MCF 10A (cell line): ENCODE data around the gene GPR37L1. TPM values are rescaled to one million over a fixed set of nuclear protein-coding genes. Genes with fewer than 3 reads are reported as not detected.
A peak's percentile ranks its signal among the peaks of the same experiment; 100 is the strongest.

Experiments
- BruUV-seq: library from RNA; stranded (reverse); fragments of 400-500 nt; replicated peaks from 2 replicates; lab custom pipeline; 2021; lab: Mats Ljungman, UMichigan
- CTCF ChIA-PET: fragments of 300-600 bp; sonication (Branson Sonifier 250); formaldehyde crosslinking; extraction: SDS; loops from one replicate; lab custom pipeline; 2021; ENCODE audit warnings: antibody characterized with exemption, inconsistent platforms; lab: Yijun Ruan, JAX
- POLR2A ChIA-PET: fragments of 300-600, 350-650 bp; sonication (Branson Sonifier 250); formaldehyde crosslinking; extraction: SDS; loops from one replicate; lab custom pipeline; 2020; ENCODE audit warnings: antibody characterized with exemption, inconsistent platforms; lab: Yijun Ruan, JAX
- DNase-seq: peaks from one replicate; pipeline ENCODE4 v3.0.0-alpha.2; 2018; ENCODE audit not compliant: unreplicated experiment
- H3K27ac Mint-ChIP-seq: one replicate; pipeline ENCODE4 v1.8.0; 2022; ENCODE audit warnings: mild to moderate bottlenecking, low read depth, mixed read lengths; ENCODE audit not compliant: unreplicated experiment
- H3K27me3 Mint-ChIP-seq: one replicate; pipeline ENCODE4 v1.8.0; 2022; ENCODE audit warnings: mixed read lengths; ENCODE audit not compliant: insufficient read depth, unreplicated experiment
- H3K36me3 Mint-ChIP-seq: one replicate; pipeline ENCODE4 v1.8.0; 2022; ENCODE audit warnings: mild to moderate bottlenecking, moderate library complexity, mixed read lengths; ENCODE audit not compliant: insufficient read depth, unreplicated experiment
- H3K4me1 Mint-ChIP-seq: one replicate; pipeline ENCODE4 v1.8.0; 2022; ENCODE audit warnings: mixed read lengths; ENCODE audit not compliant: insufficient read depth, unreplicated experiment
- H3K4me3 Mint-ChIP-seq: one replicate; pipeline ENCODE4 v1.8.0; 2022; ENCODE audit warnings: mild to moderate bottlenecking, moderate library complexity, mixed read lengths; ENCODE audit not compliant: unreplicated experiment
- H3K9me3 Mint-ChIP-seq: one replicate; pipeline ENCODE4 v1.8.0; 2022; ENCODE audit warnings: mixed read lengths; ENCODE audit not compliant: unreplicated experiment
- CTCF ChIP-seq: fragments of 200-600 bp; IDR thresholded peaks from one replicate; pipeline ENCODE4 v1.8.0; 2022; ENCODE audit warnings: antibody characterized with exemption, mild to moderate bottlenecking; ENCODE audit not compliant: unreplicated experiment
- intact Hi-C: fragments of 100-400 bp; cut with micrococcal nuclease; formaldehyde crosslinking; loops from 2 replicates; pipeline ENCODE4 v1.14.1; 2022
- total RNA-seq: library from RNA; stranded (reverse); gene quantifications from 2 replicates; pipeline ENCODE4 v1.2.3, GENCODE V29; 2022

The GPR37L1 gene
- total RNA-seq, 1 experiment from 2014 or later, result not detected

- intact Hi-C loops, result no loop called here
- no peaks in the 10 kb centered on the region for H3K9me3 Mint-ChIP-seq
- POLR2A ChIA-PET, result interaction anchor here (0.7 kb wide), 1 partner anchor 650 kb away, joined by 5 read pairs; no protein-coding TSS in a partner anchor
- H3K4me3 Mint-ChIP-seq, result no peak overlapping the region
- no peak for TF ChIP-seq CTCF
- CTCF ChIA-PET, result interaction anchor here (0.6 to 4.7 kb wide), 9 partner anchors 10 to 1595 kb away, joined by 3 to 44 read pairs (median 5); no protein-coding TSS in a partner anchor
- BruUV-seq, result no TSS peak
- no peak overlapping the region for H3K27ac Mint-ChIP-seq
- peaks cover 6% of the 10 kb centered on the region for H3K36me3 Mint-ChIP-seq
- no peak for DNase-seq
- peaks cover 11% of the 10 kb centered on the region for H3K27me3 Mint-ChIP-seq
- H3K4me1 Mint-ChIP-seq, result peaks cover 19% of the 10 kb centered on the region
Measured at GRCh38 chr1:202156590-202156989, 33.9 kb downstream of the GPR37L1 start.

- Mint-ChIP-seq H3K27me3 (peaks cover 11% of the 10 kb centered on the region), H3K4me3 (no peak overlapping the region), H3K4me1 (peaks cover 19% of the 10 kb centered on the region), H3K36me3 (peaks cover 6% of the 10 kb centered on the region), H3K27ac (no peak overlapping the region), H3K9me3 (no peaks in the 10 kb centered on the region)
- POLR2A ChIA-PET, result no interaction called here
- CTCF ChIA-PET, result interaction anchor here (1.7 kb wide), 1 partner anchor 22 kb away, joined by 6 read pairs; no protein-coding TSS in a partner anchor
- intact Hi-C loops, result no loop called here
- no TSS peak for BruUV-seq
- DNase-seq, result no peak
- TF ChIP-seq CTCF, result no peak
Measured at GRCh38 chr1:202157945-202158344, 35.2 kb downstream of the GPR37L1 start.

- TF ChIP-seq CTCF, result peak; percentile 25
- POLR2A ChIA-PET, result no interaction called here
- Mint-ChIP-seq H3K36me3 (peaks cover 6% of the 10 kb centered on the region), H3K27me3 (peaks cover 11% of the 10 kb centered on the region), H3K9me3 (no peaks in the 10 kb centered on the region), H3K27ac (no peak overlapping the region), H3K4me1 (peaks cover 19% of the 10 kb centered on the region), H3K4me3 (no peak overlapping the region)
- DNase-seq, result no peak
- CTCF ChIA-PET, result interaction anchor here (0.7 to 1.7 kb wide), 2 partner anchors 15 to 23 kb away, joined by 3 to 6 read pairs; no protein-coding TSS in a partner anchor
- intact Hi-C loops, result no loop called here
- BruUV-seq, result no TSS peak
Measured at GRCh38 chr1:202158810-202159533, 36.3 kb downstream of the GPR37L1 start.

- peaks cover 11% of the 10 kb centered on the region for H3K27me3 Mint-ChIP-seq
- no peak for TF ChIP-seq CTCF
- BruUV-seq, result no TSS peak
- no peak for DNase-seq
- H3K4me3 Mint-ChIP-seq, result no peak overlapping the region
- ChIA-PET CTCF (interaction anchor here (0.6 to 1.7 kb wide), 5 partner anchors 24 to 560 kb away, joined by 3 to 7 read pairs (median 4); no protein-coding TSS in a partner anchor), POLR2A (no interaction called here)
- H3K27ac Mint-ChIP-seq, result no peak overlapping the region
- no peaks in the 10 kb centered on the region for H3K9me3 Mint-ChIP-seq
- peaks cover 6% of the 10 kb centered on the region for H3K36me3 Mint-ChIP-seq
- peaks cover 15% of the 10 kb centered on the region for H3K4me1 Mint-ChIP-seq
- intact Hi-C loops, result no loop called here
Measured at GRCh38 chr1:202159534-202160371, 37.0 kb downstream of the GPR37L1 start.
